ENCODE results near the gene RETREG2. TPM values are rescaled to one million over a fixed set of nuclear protein-coding genes. Genes with fewer than 3 reads are reported as not detected.

The RETREG2 gene
- total RNA-seq, 1 experiment from 2014 or later: 106 TPM

GRCh38 chr2:219165058-219165911 is 12.8 kb upstream of the RETREG2 start:
- TF ChIP-seq TCF7L2 (IDR thresholded peaks at IDR 0.05; ENCODE audit: low read depth, low read length) (no peak), CTCF (IDR thresholded peaks at IDR 0.05) (no peak), POLR2AphosphoS5 (IDR thresholded peaks at IDR 0.05; ENCODE audit: low read depth, low read length) (no peak), SIN3A (IDR thresholded peaks at IDR 0.05; ENCODE audit: borderline replicate concordance, insufficient read depth, low read depth, low read length) (no peak)
- H3K4me3 ChIP-seq (ENCODE audit: low read depth in 2 of 2, low read length in 2 of 2): no peak overlapping the region
- no peak for DNase-seq (ENCODE audit: low read depth, low spot score)
- intact Hi-C loops (cut with micrococcal nuclease; ENCODE audit: unreplicated experiment): loop anchor here (10.0 kb wide), 1 partner anchor 50 kb away; the partner anchor contains the start of gene ABCB6
- ATAC-seq: no peak
- no peak overlapping the region for H3K27ac ChIP-seq (ENCODE audit: low read length)
- H3K36me3 ChIP-seq (ENCODE audit: control insufficient read depth, insufficient read depth, low read length): no peaks in the 10 kb centered on the region
- in situ Hi-C loops (cut with HindIII; ENCODE audit: low pct_unique_long_range_greater_than_20kb, low sequenced_read_pairs): no loop called here
- no peaks in the 10 kb centered on the region; the same call in 1 of the 2 replicates for H3K4me1 ChIP-seq (ENCODE audit: control insufficient read depth, insufficient read depth, low read length)
- CTCF ChIA-PET: no interaction called here
- no TSS peak for BruUV-seq (replicated peaks)
- no peaks in the 10 kb centered on the region for H3K27me3 ChIP-seq (ENCODE audit: control insufficient read depth, insufficient read depth, low read length)
- H3K9me3 ChIP-seq (ENCODE audit: control insufficient read depth, insufficient read depth, low read depth, low read length): no peaks in the 10 kb centered on the region
- POLR2A ChIA-PET: interaction anchor here (0.6 kb wide), 1 partner anchor 141 kb away, joined by 12 read pairs; no protein-coding TSS in a partner anchor

- intact Hi-C loops (cut with micrococcal nuclease; ENCODE audit: unreplicated experiment) (loop anchor here (10.0 kb wide), 1 partner anchor 47 kb away; the partner anchor contains the start of gene ABCB6), in situ Hi-C loops (cut with HindIII; ENCODE audit: low pct_unique_long_range_greater_than_20kb, low sequenced_read_pairs) (no loop called here)
- no peak for DNase-seq (ENCODE audit: low read depth, low spot score)
- no peaks in the 10 kb centered on the region for H3K36me3 ChIP-seq (ENCODE audit: control insufficient read depth, insufficient read depth, low read length)
- no peak overlapping the region for H3K27ac ChIP-seq (ENCODE audit: low read length)
- no peaks in the 10 kb centered on the region for H3K27me3 ChIP-seq (ENCODE audit: control insufficient read depth, insufficient read depth, low read length)
- ATAC-seq: no peak
- BruUV-seq (replicated peaks): no TSS peak
- no peaks in the 10 kb centered on the region for H3K4me1 ChIP-seq (ENCODE audit: control insufficient read depth, insufficient read depth, low read length)
- POLR2A ChIA-PET: no interaction called here
- no peak overlapping the region for H3K4me3 ChIP-seq (ENCODE audit: low read depth in 2 of 2, low read length in 2 of 2)
- CTCF ChIA-PET: no interaction called here
- no peak for TF ChIP-seq TCF7L2 (IDR thresholded peaks at IDR 0.05; ENCODE audit: low read depth, low read length)
- TF ChIP-seq POLR2AphosphoS5 (IDR thresholded peaks at IDR 0.05; ENCODE audit: low read depth, low read length): no peak
- no peak for TF ChIP-seq CTCF (IDR thresholded peaks at IDR 0.05)
- TF ChIP-seq SIN3A (IDR thresholded peaks at IDR 0.05; ENCODE audit: borderline replicate concordance, insufficient read depth, low read depth, low read length): no peak
- no peak for TF ChIP-seq REST (IDR thresholded peaks at IDR 0.05; ENCODE audit: insufficient read depth in 1 of 2, low read depth in 2 of 2, low read length in 1 of 2)
- no peaks in the 10 kb centered on the region for H3K9me3 ChIP-seq (ENCODE audit: control insufficient read depth, insufficient read depth, low read depth, low read length)
These were observed 10.1 kb upstream of the RETREG2 start for GRCh38 chr2:219167997-219168396.

All from Panc1 (cell line).